ENCODE results near the gene BMERB1.
"Not testable (repeated sequence)": the region's sequence is repeated elsewhere in the genome, so short reads cannot be mapped to it uniquely, and the experiment has no call there.

The BMERB1 gene

GRCh38 chr16:15602285-15603044 is 168.1 kb downstream of the BMERB1 start:
- Mint-ChIP-seq H3K27ac (peak overlapping the region; percentile 28), H3K36me3 (peaks cover 73% of the 10 kb centered on the region), H3K27me3 (no peaks in the 10 kb centered on the region), H3K4me3 (no peak overlapping the region), H3K9me3 (no peaks in the 10 kb centered on the region), H3K4me1 (peaks cover 18% of the 10 kb centered on the region)
- no peak for ATAC-seq

GRCh38 chr16:15604460-15605440 is 170.4 kb downstream of the BMERB1 start:
- H3K4me3 Mint-ChIP-seq: no peak overlapping the region
- H3K27ac Mint-ChIP-seq: peak overlapping the region; percentile 59
- H3K9me3 Mint-ChIP-seq: no peaks in the 10 kb centered on the region
- no peaks in the 10 kb centered on the region for H3K27me3 Mint-ChIP-seq
- H3K36me3 Mint-ChIP-seq: peaks cover 76% of the 10 kb centered on the region
- H3K4me1 Mint-ChIP-seq: peaks cover 12% of the 10 kb centered on the region
- ATAC-seq: no peak

- H3K4me3 Mint-ChIP-seq: no peak overlapping the region
- H3K4me1 Mint-ChIP-seq: peaks cover 12% of the 10 kb centered on the region
- no peak for ATAC-seq
- H3K27me3 Mint-ChIP-seq: no peaks in the 10 kb centered on the region
- peaks cover 76% of the 10 kb centered on the region for H3K36me3 Mint-ChIP-seq
- H3K9me3 Mint-ChIP-seq: no peaks in the 10 kb centered on the region
- H3K27ac Mint-ChIP-seq: peak overlapping the region; percentile 59
Measured at GRCh38 chr16:15605839-15606517, 171.6 kb downstream of the BMERB1 start.

- H3K4me1 Mint-ChIP-seq: peaks cover 12% of the 10 kb centered on the region
- H3K36me3 Mint-ChIP-seq: peaks cover 71% of the 10 kb centered on the region
- no peak overlapping the region for H3K4me3 Mint-ChIP-seq
- no peak for ATAC-seq
- peak overlapping the region; percentile 59 for H3K27ac Mint-ChIP-seq
- H3K9me3 Mint-ChIP-seq: no peaks in the 10 kb centered on the region
- no peaks in the 10 kb centered on the region for H3K27me3 Mint-ChIP-seq
Measured at GRCh38 chr16:15606518-15607220, 172.3 kb downstream of the BMERB1 start.

GRCh38 chr16:15607221-15607699 is 172.9 kb downstream of the BMERB1 start:
- not testable (repeated sequence) for ATAC-seq, H3K9me3 Mint-ChIP-seq, H3K27me3 Mint-ChIP-seq, H3K4me3 Mint-ChIP-seq
- Mint-ChIP-seq H3K27ac (peak overlapping the region; percentile 59), H3K36me3 (peaks cover 68% of the 10 kb centered on the region), H3K4me1 (peaks cover 12% of the 10 kb centered on the region)

GRCh38 chr16:15607700-15608396 is 173.5 kb downstream of the BMERB1 start:
- no peak for ATAC-seq
- H3K27me3 Mint-ChIP-seq: no peaks in the 10 kb centered on the region
- H3K4me3 Mint-ChIP-seq: no peak overlapping the region
- H3K27ac Mint-ChIP-seq: no peak overlapping the region
- H3K36me3 Mint-ChIP-seq: peaks cover 69% of the 10 kb centered on the region
- H3K9me3 Mint-ChIP-seq: no peaks in the 10 kb centered on the region
- H3K4me1 Mint-ChIP-seq: peaks cover 12% of the 10 kb centered on the region

GRCh38 chr16:15608398-15609285 is 174.3 kb downstream of the BMERB1 start:
- H3K9me3 Mint-ChIP-seq: no peaks in the 10 kb centered on the region
- no peak for ATAC-seq
- H3K27me3 Mint-ChIP-seq: no peaks in the 10 kb centered on the region
- no peak overlapping the region for H3K27ac Mint-ChIP-seq
- no peak overlapping the region for H3K4me3 Mint-ChIP-seq
- H3K4me1 Mint-ChIP-seq: peaks cover 12% of the 10 kb centered on the region
- H3K36me3 Mint-ChIP-seq: peaks cover 69% of the 10 kb centered on the region

GRCh38 chr16:15609286-15609649 is 174.9 kb downstream of the BMERB1 start:
- Mint-ChIP-seq H3K27me3 (no peaks in the 10 kb centered on the region), H3K36me3 (peaks cover 70% of the 10 kb centered on the region), H3K4me1 (peaks cover 12% of the 10 kb centered on the region), H3K4me3 (no peak overlapping the region), H3K9me3 (no peaks in the 10 kb centered on the region), H3K27ac (no peak overlapping the region)
- no peak for ATAC-seq

GRCh38 chr16:15610369-15610871 is 176.0 kb downstream of the BMERB1 start:
- ATAC-seq: no peak
- Mint-ChIP-seq H3K9me3 (no peaks in the 10 kb centered on the region), H3K27me3 (no peaks in the 10 kb centered on the region), H3K4me3 (no peak overlapping the region), H3K4me1 (peaks cover 12% of the 10 kb centered on the region), H3K36me3 (peaks cover 70% of the 10 kb centered on the region), H3K27ac (no peak overlapping the region)

GRCh38 chr16:15611610-15612009 is 177.2 kb downstream of the BMERB1 start:
- Mint-ChIP-seq H3K27me3 (no peaks in the 10 kb centered on the region), H3K4me1 (peaks cover 4% of the 10 kb centered on the region), H3K27ac (no peak overlapping the region), H3K4me3 (no peak overlapping the region), H3K36me3 (peaks cover 68% of the 10 kb centered on the region), H3K9me3 (no peaks in the 10 kb centered on the region)
- no peak for ATAC-seq

GRCh38 chr16:15613676-15614075 is 179.3 kb downstream of the BMERB1 start:
- no peaks in the 10 kb centered on the region for H3K27me3 Mint-ChIP-seq
- no peak overlapping the region for H3K27ac Mint-ChIP-seq
- ATAC-seq: no peak
- H3K4me3 Mint-ChIP-seq: no peak overlapping the region
- no peaks in the 10 kb centered on the region for H3K9me3 Mint-ChIP-seq
- H3K36me3 Mint-ChIP-seq: peaks cover 71% of the 10 kb centered on the region
- no peaks in the 10 kb centered on the region for H3K4me1 Mint-ChIP-seq

GRCh38 chr16:15616012-15616411 is 181.6 kb downstream of the BMERB1 start:
- Mint-ChIP-seq H3K9me3 (no peaks in the 10 kb centered on the region), H3K4me1 (no peaks in the 10 kb centered on the region), H3K27ac (no peak overlapping the region), H3K36me3 (peaks cover 73% of the 10 kb centered on the region), H3K4me3 (no peak overlapping the region), H3K27me3 (no peaks in the 10 kb centered on the region)
- ATAC-seq: no peak

- peaks cover 71% of the 10 kb centered on the region for H3K36me3 Mint-ChIP-seq
- H3K27ac Mint-ChIP-seq: peak overlapping the region; percentile 6
- H3K27me3 Mint-ChIP-seq: no peaks in the 10 kb centered on the region
Measured at GRCh38 chr16:15616475-15617165, 182.2 kb downstream of the BMERB1 start.

More at GRCh38 chr16:15616475-15617165, 182.2 kb downstream of the BMERB1 start:
- H3K4me3 Mint-ChIP-seq: no peak overlapping the region
- H3K9me3 Mint-ChIP-seq: no peaks in the 10 kb centered on the region
- no peak for ATAC-seq
- no peaks in the 10 kb centered on the region for H3K4me1 Mint-ChIP-seq
